Mammary epithelial cell (primary cell): ENCODE results near the gene ERG.

Experiments used
- CTCF ChIP-seq, 2 donors: IDR thresholded peaks in 1 of 2; conservative IDR thresholded peaks in 1 of 2; 2 replicates each; pipeline ENCODE4 v1.5.1; 2011 to 2012; ENCODE audit warnings: inconsistent platforms in 2 of 2, low read length in 2 of 2, mild to moderate bottlenecking in 2 of 2, control low read depth in 1 of 2, low read depth in 1 of 2; ENCODE audit not compliant: insufficient read depth in 1 of 2; ENCODE audit errors: extremely low read depth in 1 of 2
- EZH2 ChIP-seq: IDR thresholded peaks from 2 replicates; pipeline ENCODE4 v1.6.1; 2012; ENCODE audit warnings: low read length, inconsistent platforms, borderline replicate concordance

- no peak for TF ChIP-seq CTCF (conservative IDR thresholded peaks at IDR 0.05 in 1 of 2, IDR thresholded peaks at IDR 0.05 in 1 of 2; ENCODE audit: extremely low read depth in 1 of 2, insufficient read depth in 1 of 2, low read depth in 1 of 2, low read length in 2 of 2)
- no peak for TF ChIP-seq EZH2
These were observed 156.7 kb downstream of the ERG start for GRCh38 chr21:38341546-38342012.
